ENCODE measurements around the gene PCGF3.

DNA sequence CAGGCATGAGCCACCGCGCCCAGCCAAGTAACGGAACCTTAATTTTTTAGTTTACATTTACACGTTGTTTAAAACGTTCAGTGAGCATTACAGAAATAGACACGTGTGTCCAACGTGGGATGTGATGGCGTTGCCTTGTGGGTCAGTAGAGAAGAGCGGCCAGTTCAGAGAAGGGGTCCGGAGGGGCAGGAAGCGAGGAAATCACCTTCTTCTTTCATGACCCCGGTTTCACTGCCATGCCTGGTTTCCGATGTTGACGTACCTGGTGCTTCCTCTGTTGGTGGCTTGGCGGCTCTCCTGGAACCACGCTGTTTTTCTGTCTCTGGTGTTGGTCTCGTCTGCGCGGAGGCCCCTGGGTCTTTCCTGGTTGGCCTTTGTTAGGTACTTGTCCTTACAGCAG is 42.8 kb downstream of the PCGF3 start:
- TF ChIP-seq POLR2A (IDR thresholded peaks at IDR 0.05): no peak
- TF ChIP-seq, protein P1, sequence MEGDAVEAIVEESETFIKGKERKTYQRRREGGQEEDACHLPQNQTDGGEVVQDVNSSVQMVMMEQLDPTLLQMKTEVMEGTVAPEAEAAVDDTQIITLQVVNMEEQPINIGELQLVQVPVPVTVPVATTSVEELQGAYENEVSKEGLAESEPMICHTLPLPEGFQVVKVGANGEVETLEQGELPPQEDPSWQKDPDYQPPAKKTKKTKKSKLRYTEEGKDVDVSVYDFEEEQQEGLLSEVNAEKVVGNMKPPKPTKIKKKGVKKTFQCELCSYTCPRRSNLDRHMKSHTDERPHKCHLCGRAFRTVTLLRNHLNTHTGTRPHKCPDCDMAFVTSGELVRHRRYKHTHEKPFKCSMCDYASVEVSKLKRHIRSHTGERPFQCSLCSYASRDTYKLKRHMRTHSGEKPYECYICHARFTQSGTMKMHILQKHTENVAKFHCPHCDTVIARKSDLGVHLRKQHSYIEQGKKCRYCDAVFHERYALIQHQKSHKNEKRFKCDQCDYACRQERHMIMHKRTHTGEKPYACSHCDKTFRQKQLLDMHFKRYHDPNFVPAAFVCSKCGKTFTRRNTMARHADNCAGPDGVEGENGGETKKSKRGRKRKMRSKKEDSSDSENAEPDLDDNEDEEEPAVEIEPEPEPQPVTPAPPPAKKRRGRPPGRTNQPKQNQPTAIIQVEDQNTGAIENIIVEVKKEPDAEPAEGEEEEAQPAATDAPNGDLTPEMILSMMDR (IDR thresholded peaks at IDR 0.05): no peak
- TF ChIP-seq POLR2AphosphoS5 (IDR thresholded peaks at IDR 0.05): no peak
